ENCODE measurements around the gene LPCAT1. TPM values are rescaled to one million over a fixed set of nuclear protein-coding genes. Genes with fewer than 3 reads are reported as not detected.
A peak's percentile ranks its signal among the peaks of the same experiment; 100 is the strongest.

Gene LPCAT1
- total and polyA plus RNA-seq, 2 of the 4 experiments (the other 2 are of a cell fraction), result 17.7 to 33.6 TPM

- H3K27ac ChIP-seq (ENCODE audit: insufficient read depth, low read length), result peak overlapping the region; percentile 84
- 0 out of 2 replicates have a peak overlapping the region, but pooled peaks have one; percentile 26 for H3K56ac ChIP-seq (ENCODE audit: extremely low read depth, insufficient read depth, low read length)
- H3K14ac ChIP-seq (replicated peaks; ENCODE audit: low read depth, low read length), result peak overlapping the region; percentile 24
- ChIA-PET POLR2A (ENCODE audit: unreplicated experiment) (interaction anchor here (0.7 kb wide), 1 partner anchor 10 kb away, joined by 5 read pairs; no protein-coding TSS in a partner anchor), CTCF (interaction anchor here (1.2 kb wide), 1 partner anchor 10 kb away, joined by 3 read pairs; no protein-coding TSS in a partner anchor)
- H3K18ac ChIP-seq (ENCODE audit: low read depth, low read length), result peak overlapping the region; percentile 12; the same call in 1 of the 2 replicates
- 12% methylated on average over 15 of the region's 28 CpGs; no CpG with 5 or more reads in 1 of the 2 experiments for WGBS, 2 experiments (ENCODE audit: extremely low coverage in 2 of 2, insufficient read length in 1 of 2)
- H4K91ac ChIP-seq (ENCODE audit: insufficient read depth, low read depth, low read length), result peak overlapping the region; percentile 59
- H3K9ac ChIP-seq (ENCODE audit: low read depth, low read length), result peak overlapping the region; percentile 83
- no peak overlapping the region for H2BK20ac ChIP-seq (ENCODE audit: low read depth, low read length)
- H3K36me3 ChIP-seq (ENCODE audit: control insufficient read depth, insufficient read depth, low read length), result peaks cover 24% of the 10 kb centered on the region
- peaks cover 52% of the 10 kb centered on the region for H4K20me1 ChIP-seq (ENCODE audit: insufficient read depth, low read length)
- peaks cover 16 to 52% of the 10 kb centered on the region in 2 experiments; a peak in 3 of 4 replicates for H3K79me1 ChIP-seq (ENCODE audit: low read depth in 1 of 2, low read length in 2 of 2)
- H3K23ac ChIP-seq (ENCODE audit: low read depth, low read length), result peak overlapping the region; percentile 90
- H3K9me3 ChIP-seq (ENCODE audit: control insufficient read depth, insufficient read depth, low read length), result no peaks in the 10 kb centered on the region
- intact Hi-C loops (cut with micrococcal nuclease) (loop anchor here (5.0 kb wide), 2 partner anchors 45 to 120 kb away; no protein-coding TSS in a partner anchor), in situ Hi-C loops (cut with MboI; ENCODE audit: low sequenced_read_pairs) (no loop called here), dilution Hi-C loops (cut with HindIII; ENCODE audit: low sequenced_read_pairs, unreplicated experiment) (no loop called here)
- peak overlapping the region; percentile 99 for H3K4me3 ChIP-seq (ENCODE audit: insufficient read depth, low read depth, low read length)
- H3K4me1 ChIP-seq (ENCODE audit: control insufficient read depth, insufficient read depth, low read length), result peaks cover 17% of the 10 kb centered on the region
- no peak overlapping the region for H2BK15ac ChIP-seq (ENCODE audit: low read depth, low read length)
- ATAC-seq (ENCODE audit: low read depth), result peak; percentile 74
- H3K27me3 ChIP-seq (ENCODE audit: control insufficient read depth, insufficient read depth, low read length), result peaks cover 1% of the 10 kb centered on the region; the same call in 1 of the 2 replicates
- H4K5ac ChIP-seq (ENCODE audit: low read depth, low read length), result no peak overlapping the region; the same call in 1 of the 2 replicates
- peak; percentile 87 for DNase-seq
- H2BK5ac ChIP-seq (ENCODE audit: low read depth, low read length, poor library complexity, severe bottlenecking), result peak overlapping the region; percentile 75
- H2AFZ ChIP-seq (replicated peaks; ENCODE audit: low read length, poor library complexity), result peak overlapping the region; percentile 76
- peak overlapping the region; percentile 71 for H2AK5ac ChIP-seq (ENCODE audit: low read depth, low read length)
- H3K9me1 ChIP-seq (ENCODE audit: insufficient read depth, low read length), result peaks cover 13% of the 10 kb centered on the region
- peak overlapping the region; percentile 87 for H3K4me2 ChIP-seq (ENCODE audit: low read depth, low read length)
- H2BK120ac ChIP-seq (ENCODE audit: low read depth, low read length), result peak overlapping the region; percentile 60; the same call in 1 of the 2 replicates
- peak overlapping the region; percentile 76 for H3K4ac ChIP-seq (ENCODE audit: low read depth, low read length)
- peak overlapping the region; percentile 59 for H2AK9ac ChIP-seq (replicated peaks; ENCODE audit: low read depth, low read length, poor library complexity)
- BruUV-seq (replicated peaks), result no TSS peak
- H4K8ac ChIP-seq (ENCODE audit: low read depth in 2 of 2, low read length in 2 of 2), result peak overlapping the region; percentile 29 to 82; a peak in 1 of 4 replicates
- TF ChIP-seq CTCF (conservative IDR thresholded peaks at IDR 0.05; ENCODE audit: low read depth, low read length) (no peak), BHLHE40 (IDR thresholded peaks at IDR 0.05; ENCODE audit: low read depth, low read length) (0 out of 2 replicates have a peak, but pooled peaks have one; percentile 24), RAD21 (IDR thresholded peaks at IDR 0.05; ENCODE audit: low read length) (peak; percentile 38), MAFK (IDR thresholded peaks at IDR 0.05; ENCODE audit: low read depth, low read length) (no peak), RFX5 (IDR thresholded peaks at IDR 0.05; ENCODE audit: low read depth, low read length) (no peak), NFE2L2 (IDR thresholded peaks at IDR 0.05; ENCODE audit: low read depth, low read length) (peak; percentile 42; the same call in 1 of the 2 replicates), SMC3 (IDR thresholded peaks at IDR 0.05; ENCODE audit: low read depth, low read length) (no peak), CHD1 (IDR thresholded peaks at IDR 0.05; ENCODE audit: low read depth, low read length) (0 out of 2 replicates have a peak, but pooled peaks have one; percentile 42), FOS (IDR thresholded peaks at IDR 0.05; ENCODE audit: low read depth, low read length) (0 out of 2 replicates have a peak, but pooled peaks have one; percentile 2), CEBPB (IDR thresholded peaks at IDR 0.05; ENCODE audit: low read depth, low read length) (no peak), USF2 (IDR thresholded peaks at IDR 0.05; ENCODE audit: low read depth, low read length) (no peak), MXI1 (IDR thresholded peaks at IDR 0.05; ENCODE audit: borderline replicate concordance, low read depth, low read length) (peak; percentile 84), RCOR1 (IDR thresholded peaks at IDR 0.05; ENCODE audit: insufficient replicate concordance, low read length) (peak; percentile 41)
Measured at GRCh38 chr5:1521671-1522600, 1.8 kb downstream of the LPCAT1 start.

All from IMR-90 (cell line).